ENCODE data around the gene CRMP1. TPM values are rescaled to one million over a fixed set of nuclear protein-coding genes. Genes with fewer than 3 reads are reported as not detected.
"Not testable (repeated sequence)": the region's sequence is repeated elsewhere in the genome, so short reads cannot be mapped to it uniquely, and the experiment has no call there.

CRMP1 gene
- total RNA-seq, 1 experiment from 2014 or later = not detected

GRCh38 chr4:5857199-5857598 is 35.7 kb downstream of the CRMP1 start:
- Mint-ChIP-seq H3K27me3 (ENCODE audit: unreplicated experiment) (no peaks in the 10 kb centered on the region), H3K4me1 (ENCODE audit: low read depth, unreplicated experiment) (no peaks in the 10 kb centered on the region), H3K27ac (ENCODE audit: unreplicated experiment) (no peak overlapping the region), H3K4me3 (ENCODE audit: low read depth, unreplicated experiment) (no peak overlapping the region), H3K9me3 (ENCODE audit: low read depth, unreplicated experiment) (no peaks in the 10 kb centered on the region), H3K36me3 (ENCODE audit: insufficient read depth, unreplicated experiment) (no peaks in the 10 kb centered on the region)
- CTCF ChIA-PET = no interaction called here
- no TSS peak for BruUV-seq (replicated peaks)
- no peak for TF ChIP-seq CTCF (IDR thresholded peaks at IDR 0.05; ENCODE audit: unreplicated experiment)
- intact Hi-C loops (cut with micrococcal nuclease; ENCODE audit: unreplicated experiment) = no loop called here
- DNase-seq = no peak

GRCh38 chr4:5856362-5856761 is 36.5 kb downstream of the CRMP1 start:
- intact Hi-C loops (cut with micrococcal nuclease; ENCODE audit: unreplicated experiment); H3K4me3 Mint-ChIP-seq (ENCODE audit: low read depth, unreplicated experiment); H3K4me1 Mint-ChIP-seq (ENCODE audit: low read depth, unreplicated experiment); H3K27me3 Mint-ChIP-seq (ENCODE audit: unreplicated experiment); CTCF ChIA-PET; H3K36me3 Mint-ChIP-seq (ENCODE audit: insufficient read depth, unreplicated experiment); H3K9me3 Mint-ChIP-seq (ENCODE audit: low read depth, unreplicated experiment); DNase-seq; H3K27ac Mint-ChIP-seq (ENCODE audit: unreplicated experiment); BruUV-seq (replicated peaks): not testable (repeated sequence)

- CTCF ChIA-PET = no interaction called here
- no peaks in the 10 kb centered on the region for H3K4me1 Mint-ChIP-seq (ENCODE audit: low read depth, unreplicated experiment)
- H3K27ac Mint-ChIP-seq (ENCODE audit: unreplicated experiment) = no peak overlapping the region
- H3K9me3 Mint-ChIP-seq (ENCODE audit: low read depth, unreplicated experiment) = no peaks in the 10 kb centered on the region
- TF ChIP-seq CTCF (IDR thresholded peaks at IDR 0.05; ENCODE audit: unreplicated experiment) = no peak
- H3K36me3 Mint-ChIP-seq (ENCODE audit: insufficient read depth, unreplicated experiment) = no peaks in the 10 kb centered on the region
- no peaks in the 10 kb centered on the region for H3K27me3 Mint-ChIP-seq (ENCODE audit: unreplicated experiment)
- no peak for DNase-seq
- BruUV-seq (replicated peaks) = no TSS peak
- intact Hi-C loops (cut with micrococcal nuclease; ENCODE audit: unreplicated experiment) = no loop called here
- H3K4me3 Mint-ChIP-seq (ENCODE audit: low read depth, unreplicated experiment) = no peak overlapping the region
These were observed 38.0 kb downstream of the CRMP1 start for GRCh38 chr4:5854929-5855328.

DNA sequence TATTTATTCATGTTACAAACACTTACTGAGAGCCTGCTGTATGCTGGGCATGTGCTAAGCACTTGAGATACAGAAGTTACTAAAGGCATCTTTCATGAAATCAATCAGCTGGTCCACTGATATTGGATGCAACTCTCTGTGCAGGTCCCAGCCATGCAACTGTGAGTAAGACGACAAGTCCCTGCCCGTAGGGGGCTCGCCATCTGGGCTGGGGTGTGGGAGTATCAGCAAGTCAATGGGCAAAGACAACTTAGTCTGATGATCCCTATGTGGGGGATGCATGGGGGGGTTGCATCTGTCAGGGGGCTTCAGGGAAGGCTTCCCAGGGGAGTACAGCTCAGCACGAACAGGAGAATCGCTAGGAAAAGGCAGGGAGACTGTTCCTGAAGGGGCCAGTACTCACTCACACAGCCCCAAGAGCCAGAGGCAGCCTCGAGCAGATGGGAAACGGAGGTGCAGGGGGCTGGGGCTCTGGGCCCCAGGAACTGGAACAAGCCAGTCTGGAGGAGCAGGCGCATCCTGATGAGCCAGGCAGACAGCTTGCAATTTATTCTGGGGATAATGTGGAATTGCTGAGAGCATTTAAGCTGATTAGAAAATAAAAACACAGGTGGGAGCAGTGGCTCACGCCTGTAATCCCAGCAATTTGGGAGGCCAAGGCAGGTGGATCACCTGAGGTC is 40.2 kb downstream of the CRMP1 start:
- DNase-seq = no peak
- Mint-ChIP-seq H3K4me1 (ENCODE audit: low read depth, unreplicated experiment) (no peaks in the 10 kb centered on the region), H3K27me3 (ENCODE audit: unreplicated experiment) (no peaks in the 10 kb centered on the region), H3K27ac (ENCODE audit: unreplicated experiment) (no peak overlapping the region), H3K4me3 (ENCODE audit: low read depth, unreplicated experiment) (no peak overlapping the region), H3K9me3 (ENCODE audit: low read depth, unreplicated experiment) (peaks cover 3% of the 10 kb centered on the region), H3K36me3 (ENCODE audit: insufficient read depth, unreplicated experiment) (peaks cover 9% of the 10 kb centered on the region)
- BruUV-seq (replicated peaks) = no TSS peak
- no peak for TF ChIP-seq CTCF (IDR thresholded peaks at IDR 0.05; ENCODE audit: unreplicated experiment)
- intact Hi-C loops (cut with micrococcal nuclease; ENCODE audit: unreplicated experiment) = no loop called here
- CTCF ChIA-PET = no interaction called here

DNA sequence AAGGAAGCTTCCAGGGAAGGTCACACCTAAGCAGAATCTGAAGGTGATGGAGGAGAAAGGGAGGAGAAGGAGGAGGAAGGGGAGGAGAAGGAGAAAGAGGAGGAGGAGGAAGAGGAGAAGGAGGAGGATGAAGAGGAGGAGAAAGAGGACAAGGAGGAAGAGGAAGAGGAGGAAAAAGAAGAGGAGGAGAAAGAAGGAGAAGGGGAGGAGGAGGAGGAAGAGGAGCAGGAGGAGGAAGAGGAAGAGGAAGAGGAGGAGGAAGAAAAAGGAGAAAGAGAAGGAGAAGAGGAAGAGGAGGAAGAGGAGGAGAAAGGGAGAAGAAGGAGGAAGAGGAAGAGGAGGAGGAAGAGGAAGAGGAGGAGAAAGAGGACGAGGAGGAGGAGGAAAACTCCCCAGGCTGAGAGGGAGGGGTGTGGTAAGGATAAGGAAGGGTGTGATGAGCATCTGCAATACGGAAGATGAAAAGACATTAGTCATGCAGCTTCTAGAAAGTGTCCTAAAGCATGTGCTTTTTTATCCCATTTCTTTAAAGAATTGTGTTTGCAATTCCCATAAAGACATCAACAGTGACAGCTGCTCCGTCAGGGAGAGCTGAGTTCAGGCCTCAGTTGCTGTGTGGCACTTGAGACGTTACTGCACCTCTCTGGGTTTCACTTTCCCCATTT is 41.1 kb downstream of the CRMP1 start:
- Mint-ChIP-seq H3K27ac (ENCODE audit: unreplicated experiment) (no peak overlapping the region), H3K4me3 (ENCODE audit: low read depth, unreplicated experiment) (no peak overlapping the region), H3K4me1 (ENCODE audit: low read depth, unreplicated experiment) (no peaks in the 10 kb centered on the region), H3K27me3 (ENCODE audit: unreplicated experiment) (no peaks in the 10 kb centered on the region), H3K36me3 (ENCODE audit: insufficient read depth, unreplicated experiment) (peaks cover 9% of the 10 kb centered on the region), H3K9me3 (ENCODE audit: low read depth, unreplicated experiment) (peaks cover 3% of the 10 kb centered on the region)
- CTCF ChIA-PET = no interaction called here
- intact Hi-C loops (cut with micrococcal nuclease; ENCODE audit: unreplicated experiment) = no loop called here
- DNase-seq = no peak
- no TSS peak for BruUV-seq (replicated peaks)
- no peak for TF ChIP-seq CTCF (IDR thresholded peaks at IDR 0.05; ENCODE audit: unreplicated experiment)

Data from Calu3 (cell line).